GM21423 (cell line): ENCODE results near the gene MRPL53.
"Not testable (repeated sequence)": the region's sequence is repeated elsewhere in the genome, so short reads cannot be mapped to it uniquely, and the experiment has no call there.

Source experiments
- ATAC-seq: cut with Tn5 transposase; IDR thresholded peaks from one replicate; pipeline ENCODE4 v1.9.1; 2021; ENCODE audit warnings: mild to moderate bottlenecking, moderate library complexity; ENCODE audit not compliant: unreplicated experiment

Gene MRPL53

DNA sequence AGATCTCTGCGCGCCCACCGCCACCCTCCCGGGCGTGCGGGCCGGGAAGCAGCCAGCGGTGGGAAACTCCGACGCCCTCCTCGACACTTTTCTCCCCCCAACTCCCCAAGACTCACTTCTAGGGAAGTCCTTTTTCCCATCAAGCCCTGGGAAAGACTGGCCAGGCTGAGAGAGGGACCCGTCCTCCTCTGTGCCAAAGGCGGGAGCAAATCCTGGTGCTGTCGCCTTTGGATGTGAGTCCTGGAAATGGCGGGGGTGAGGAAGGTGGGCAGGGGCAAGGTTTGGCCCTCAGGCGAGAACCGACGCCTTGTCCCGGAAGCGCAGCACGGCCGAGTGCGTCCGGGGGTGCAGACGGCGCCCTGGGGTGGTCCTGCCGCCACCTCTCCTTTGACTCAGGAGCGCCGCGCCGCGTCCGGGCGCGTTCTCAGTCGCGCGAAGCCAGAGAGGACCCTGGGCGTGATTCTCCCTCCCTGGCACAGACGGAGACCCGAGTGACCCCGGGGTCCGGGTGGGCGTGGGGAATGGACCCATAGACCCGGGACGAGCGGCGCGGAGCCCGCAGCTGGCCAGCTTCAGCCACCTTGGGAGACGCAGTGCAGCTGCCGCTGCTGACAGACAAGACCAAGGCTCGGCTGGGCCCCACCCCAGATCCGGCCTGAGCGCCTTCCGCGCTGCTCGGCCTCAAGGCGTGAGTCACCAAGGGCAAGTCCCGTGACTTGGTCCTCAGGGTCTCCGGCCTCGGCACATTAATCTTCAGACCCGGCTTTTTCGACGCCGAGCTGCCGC, 30.4 kb upstream of the MRPL53 start:
- ATAC-seq, result peak; percentile 38

DNA sequence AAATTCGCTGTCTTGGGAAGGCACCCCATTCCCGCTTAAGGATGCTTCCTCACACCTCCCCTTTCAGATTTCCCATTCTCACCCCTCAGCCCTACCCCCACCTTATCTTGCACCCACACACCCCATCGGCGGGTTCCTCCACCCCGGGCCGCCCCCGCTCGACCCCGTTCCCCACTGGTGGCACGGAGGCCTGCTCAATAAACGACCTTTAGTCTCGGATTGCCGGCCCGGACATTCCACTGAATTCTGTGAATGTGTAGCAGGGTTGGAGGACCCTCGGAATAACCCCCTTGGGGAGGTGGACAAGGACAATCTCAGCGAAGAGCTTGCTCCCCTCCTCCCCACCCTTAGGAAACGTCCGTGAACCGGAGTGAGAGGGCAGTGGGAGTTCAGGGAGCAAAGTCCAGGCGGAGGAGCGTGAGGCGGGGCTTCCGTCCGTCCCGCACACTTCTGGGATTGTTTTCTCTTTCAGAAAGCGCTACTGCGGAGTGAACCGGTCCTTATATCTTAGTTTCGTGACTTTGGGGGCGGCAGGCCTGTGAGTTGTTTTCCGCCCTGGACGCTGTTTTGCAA, 29.8 kb upstream of the MRPL53 start:
- ATAC-seq, result no peak

DNA sequence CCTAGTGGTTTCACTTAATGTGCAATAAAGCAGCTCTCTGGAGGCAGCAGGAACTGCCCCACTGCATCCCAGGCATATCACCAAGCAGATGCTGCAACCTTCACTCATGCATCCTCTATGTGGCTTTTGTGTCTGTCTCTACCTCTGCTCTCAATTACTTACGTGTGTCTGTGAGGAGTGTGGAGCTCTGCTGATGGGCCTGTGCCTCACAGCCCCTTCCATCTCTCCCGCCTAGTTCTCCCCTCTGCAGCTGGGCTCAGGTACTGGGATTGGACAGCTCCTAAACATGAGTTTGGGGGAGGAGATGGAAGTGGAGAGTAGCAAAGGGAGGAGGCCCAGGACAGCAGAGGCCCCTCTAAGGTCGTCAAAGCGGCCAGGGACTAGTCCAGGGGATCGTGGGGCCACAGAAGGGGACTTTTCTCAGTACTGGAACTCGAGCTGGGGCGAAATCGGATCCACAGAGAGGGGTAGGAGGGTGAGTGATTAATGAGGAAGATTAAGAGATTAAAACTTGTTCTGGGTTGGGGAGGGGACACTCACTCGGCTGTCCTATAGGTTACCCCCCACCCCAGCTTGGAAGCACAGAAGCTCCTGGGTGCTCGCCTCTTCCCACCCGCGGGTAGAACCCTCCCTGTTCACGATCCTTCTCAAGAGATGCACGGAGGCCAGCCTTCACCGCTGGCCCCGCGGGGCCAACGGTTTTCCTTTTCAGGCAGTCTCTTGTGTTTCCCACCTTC, 29.0 kb upstream of the MRPL53 start:
- ATAC-seq, result no peak

DNA sequence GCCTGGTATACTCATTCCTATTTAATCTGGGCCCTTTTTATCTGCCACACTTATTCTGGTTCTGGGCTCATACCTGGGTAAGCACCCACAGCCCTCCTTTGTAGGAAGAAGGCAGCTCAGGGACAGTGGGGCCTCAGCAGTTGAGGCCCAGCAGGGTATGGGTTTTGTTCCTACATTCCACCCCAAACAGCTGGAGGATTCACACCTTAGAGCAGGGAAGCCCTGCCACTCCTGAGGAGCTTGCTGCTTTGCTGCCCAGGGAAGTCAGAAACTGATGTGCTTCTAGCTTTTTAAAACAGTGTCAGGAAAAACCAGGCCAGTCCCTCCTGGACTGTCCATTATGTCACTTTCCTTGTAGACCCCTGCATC, 28.1 kb upstream of the MRPL53 start:
- no peak for ATAC-seq

DNA sequence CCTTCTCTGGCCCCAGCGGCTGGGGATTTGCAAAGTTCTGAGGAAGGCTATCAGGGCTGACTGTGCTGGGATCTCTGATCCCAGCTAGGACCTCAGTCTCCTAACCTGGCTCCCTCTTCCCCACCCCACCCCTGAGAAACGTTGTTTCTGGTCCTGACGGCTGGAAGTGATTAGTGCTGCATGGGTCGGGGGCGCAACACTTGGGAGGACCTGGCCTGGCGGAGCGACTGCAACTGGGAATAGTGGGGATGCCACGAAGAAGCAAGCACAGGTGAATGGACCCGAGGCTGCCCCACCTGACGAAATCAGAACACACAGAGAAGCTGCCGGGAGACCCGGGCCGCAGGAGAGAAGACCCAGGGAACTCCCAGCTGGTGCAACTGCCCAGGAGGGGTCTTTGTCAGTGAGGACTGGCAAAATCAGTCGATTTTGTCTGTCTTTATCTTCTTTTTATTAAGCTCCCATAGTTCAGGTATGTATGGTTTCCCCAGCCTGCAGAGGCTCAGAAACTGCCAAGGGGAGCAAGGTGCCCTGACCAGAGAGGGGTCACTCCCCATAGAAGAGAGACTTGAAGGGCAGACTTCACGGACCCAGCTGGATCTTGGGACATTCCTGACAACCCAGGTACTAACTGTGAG, 27.6 kb upstream of the MRPL53 start:
- no peak for ATAC-seq

DNA sequence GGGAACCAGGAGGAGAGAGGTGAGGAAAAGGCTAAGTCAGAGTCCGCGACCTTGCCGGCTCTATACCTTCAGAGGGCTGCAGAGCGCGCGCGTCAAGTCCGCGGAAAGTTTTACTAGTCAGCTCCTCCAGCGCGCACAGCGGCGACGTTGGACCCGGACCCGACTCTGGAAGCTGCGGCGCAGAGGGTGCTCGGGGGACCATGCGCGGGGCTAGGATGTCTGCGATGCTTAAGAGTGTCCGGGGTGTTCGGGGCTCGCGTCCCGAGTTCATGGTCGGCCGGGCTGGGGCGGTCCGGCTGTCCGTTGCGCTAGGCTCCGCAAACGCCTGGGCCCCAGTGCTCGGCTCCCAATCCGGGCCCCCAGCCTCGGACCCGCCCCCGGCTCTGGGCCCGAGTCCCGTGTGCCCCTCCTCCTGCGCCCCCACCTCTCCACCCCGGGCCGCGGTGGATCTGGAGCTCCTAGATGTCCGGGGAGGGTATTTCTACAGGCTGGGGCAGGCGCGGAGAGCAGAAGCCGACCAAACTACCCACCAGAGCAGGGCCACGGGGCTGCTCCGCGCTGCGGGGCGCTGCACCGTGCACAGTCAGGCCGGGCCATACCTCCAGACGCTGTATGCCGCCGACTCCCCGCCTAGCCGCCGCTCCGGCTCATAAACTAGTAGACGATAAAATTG, 26.9 kb upstream of the MRPL53 start, which contains the start of gene LBX2:
LBX2 (minus strand) TSS at position 337 of the 673 bp plus-strand sequence; CDS start at position 271, 66 bp downstream.
- ATAC-seq, result no peak

DNA sequence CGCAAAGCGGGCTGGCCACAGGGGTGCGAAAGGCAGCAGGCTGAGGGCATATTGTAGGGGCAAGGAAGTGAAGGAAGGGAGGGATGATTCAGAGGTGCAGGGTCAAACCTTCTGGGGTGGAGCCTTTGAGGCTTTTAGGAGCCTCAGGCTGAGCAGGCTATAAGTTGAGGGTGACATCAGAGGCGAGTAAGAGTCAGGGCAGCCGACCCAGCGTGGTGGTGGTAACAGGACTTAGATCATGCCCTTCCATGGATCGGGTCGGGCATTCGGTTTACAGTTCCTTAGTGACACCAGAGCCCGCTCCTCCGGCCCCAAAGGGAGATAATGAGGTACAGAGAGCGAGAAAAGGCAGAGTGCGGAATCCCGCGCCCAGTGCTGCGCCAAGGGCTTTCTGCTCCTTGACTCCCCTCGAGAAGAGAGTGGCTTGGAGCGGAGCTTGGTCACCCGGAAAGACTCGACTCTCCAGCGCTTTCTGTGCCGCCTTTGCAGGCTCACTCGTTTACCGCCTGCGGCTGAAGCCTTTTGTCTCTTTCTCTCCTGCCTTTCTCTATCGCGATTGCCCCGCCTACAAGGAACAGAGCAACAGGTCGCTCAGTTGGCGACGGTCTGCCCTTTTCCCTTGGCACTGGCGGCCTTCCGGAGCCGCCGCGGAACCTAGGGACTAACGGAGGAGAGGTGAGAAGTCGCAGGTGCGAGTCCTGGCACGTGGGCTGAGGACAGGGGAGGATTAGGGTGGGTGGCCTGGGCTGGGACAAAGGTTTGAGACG, 26.2 kb upstream of the MRPL53 start:
- no peak for ATAC-seq

DNA sequence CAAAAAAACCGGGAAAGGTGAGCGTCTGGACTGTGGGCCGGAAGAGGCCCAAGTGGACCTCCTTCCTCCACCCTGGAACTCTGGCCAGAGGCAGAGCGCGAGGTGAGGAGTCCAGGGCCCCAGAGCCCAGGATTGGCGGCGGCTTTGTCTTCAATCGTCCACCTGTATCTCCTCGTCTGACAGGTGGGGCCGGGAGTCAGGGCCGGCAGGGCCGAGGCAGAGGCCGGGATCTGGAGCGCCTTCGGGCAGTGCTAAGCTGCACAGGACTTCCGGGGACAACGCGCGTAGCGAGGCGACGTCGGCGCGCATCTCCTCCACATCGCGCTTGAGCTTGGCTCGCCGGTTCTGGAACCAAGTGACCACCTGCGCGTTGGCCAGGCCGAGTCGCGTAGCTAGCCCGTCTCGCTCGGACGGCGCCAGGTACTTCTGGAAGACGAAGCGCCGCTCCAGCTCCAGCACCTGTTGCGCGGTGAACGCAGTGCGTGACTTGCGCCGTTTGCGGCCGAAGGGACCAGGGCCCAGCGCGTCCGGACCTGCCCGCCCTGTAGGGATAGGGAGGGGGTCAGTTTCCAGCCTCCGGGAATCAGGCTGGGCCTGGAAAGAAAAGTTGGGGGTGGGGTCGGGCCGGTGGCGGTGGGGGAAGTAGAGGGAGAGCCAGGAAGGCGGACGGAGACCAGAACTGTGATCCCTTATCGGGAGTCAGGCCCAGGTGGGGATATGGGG, 25.5 kb upstream of the MRPL53 start:
- no peak for ATAC-seq

DNA sequence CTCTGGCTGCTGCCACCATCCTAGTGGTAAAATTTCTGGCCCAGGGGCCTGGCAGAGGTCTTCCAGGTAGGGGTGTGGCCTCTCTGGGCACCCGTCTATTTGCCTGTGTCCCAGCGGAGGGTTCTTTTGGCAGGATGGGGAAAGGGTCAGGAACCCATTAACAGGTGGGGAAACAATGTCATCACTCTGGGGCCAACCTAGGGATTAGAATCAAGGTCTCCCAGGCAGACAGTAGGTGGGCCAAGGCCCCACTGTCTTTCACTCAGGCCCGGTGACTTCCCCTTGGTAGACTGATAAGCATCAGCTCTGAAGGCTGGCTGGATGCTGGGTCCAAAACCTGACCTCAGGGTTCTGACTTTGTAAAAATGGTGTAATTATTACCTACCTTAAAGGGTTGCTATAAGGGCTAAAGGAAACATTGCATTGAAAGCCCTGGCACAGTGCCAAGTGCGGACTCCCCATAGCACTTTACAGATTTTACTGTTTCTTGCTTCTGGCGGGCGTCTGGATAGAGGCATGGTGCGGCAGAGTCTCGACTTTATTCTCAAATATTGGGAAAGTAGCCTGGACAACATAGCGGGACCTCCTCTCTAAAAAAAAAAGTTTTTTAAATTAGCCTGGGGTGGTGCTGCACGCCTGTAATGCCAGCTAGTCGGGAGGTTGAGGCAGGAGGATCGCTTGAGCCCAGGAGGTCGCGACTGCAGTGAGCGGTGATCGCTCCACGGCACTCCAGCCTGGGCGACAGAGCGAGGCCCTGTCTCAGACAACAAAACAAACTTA, 24.7 kb upstream of the MRPL53 start:
- no peak for ATAC-seq

DNA sequence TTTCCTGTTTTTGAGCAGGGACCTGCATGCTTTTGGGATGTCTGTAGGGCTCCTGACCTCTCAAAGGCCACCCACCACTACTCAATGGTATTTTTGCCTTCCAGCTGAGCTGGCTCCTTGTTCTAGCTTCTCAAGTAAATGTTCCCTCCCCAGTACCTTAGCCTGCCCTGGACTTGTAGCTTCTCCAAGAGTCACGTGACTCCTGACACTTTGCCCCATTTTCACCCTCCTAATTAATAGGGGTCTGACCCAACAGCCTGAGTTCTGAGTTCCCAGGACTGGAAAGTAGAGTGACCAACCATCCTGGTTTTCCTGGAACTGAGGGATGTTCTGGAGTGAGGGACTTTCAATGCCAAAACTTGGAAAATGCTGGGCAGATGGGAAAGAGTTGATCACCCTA, 23.0 kb upstream of the MRPL53 start:
- no peak for ATAC-seq

DNA sequence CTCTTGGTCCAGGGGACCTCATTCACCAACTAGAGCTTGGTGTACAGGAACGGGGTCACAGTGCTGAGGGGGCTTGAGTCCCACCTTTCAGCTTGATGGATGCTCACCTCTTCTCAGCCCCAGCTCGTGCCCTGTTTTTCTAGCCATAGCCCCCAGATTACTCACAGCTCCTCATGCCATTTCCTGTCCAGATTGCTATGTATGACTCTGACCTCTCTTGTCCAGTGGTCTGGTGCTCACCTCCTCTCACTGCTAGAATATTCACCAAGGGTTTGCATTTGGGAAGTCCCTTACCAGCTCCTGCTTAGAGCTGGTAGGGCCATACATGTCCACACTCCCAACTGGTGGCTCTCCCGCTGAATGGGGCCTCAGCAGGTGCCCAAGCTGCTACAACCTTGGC, 21.1 kb upstream of the MRPL53 start:
- ATAC-seq, result no peak

DNA sequence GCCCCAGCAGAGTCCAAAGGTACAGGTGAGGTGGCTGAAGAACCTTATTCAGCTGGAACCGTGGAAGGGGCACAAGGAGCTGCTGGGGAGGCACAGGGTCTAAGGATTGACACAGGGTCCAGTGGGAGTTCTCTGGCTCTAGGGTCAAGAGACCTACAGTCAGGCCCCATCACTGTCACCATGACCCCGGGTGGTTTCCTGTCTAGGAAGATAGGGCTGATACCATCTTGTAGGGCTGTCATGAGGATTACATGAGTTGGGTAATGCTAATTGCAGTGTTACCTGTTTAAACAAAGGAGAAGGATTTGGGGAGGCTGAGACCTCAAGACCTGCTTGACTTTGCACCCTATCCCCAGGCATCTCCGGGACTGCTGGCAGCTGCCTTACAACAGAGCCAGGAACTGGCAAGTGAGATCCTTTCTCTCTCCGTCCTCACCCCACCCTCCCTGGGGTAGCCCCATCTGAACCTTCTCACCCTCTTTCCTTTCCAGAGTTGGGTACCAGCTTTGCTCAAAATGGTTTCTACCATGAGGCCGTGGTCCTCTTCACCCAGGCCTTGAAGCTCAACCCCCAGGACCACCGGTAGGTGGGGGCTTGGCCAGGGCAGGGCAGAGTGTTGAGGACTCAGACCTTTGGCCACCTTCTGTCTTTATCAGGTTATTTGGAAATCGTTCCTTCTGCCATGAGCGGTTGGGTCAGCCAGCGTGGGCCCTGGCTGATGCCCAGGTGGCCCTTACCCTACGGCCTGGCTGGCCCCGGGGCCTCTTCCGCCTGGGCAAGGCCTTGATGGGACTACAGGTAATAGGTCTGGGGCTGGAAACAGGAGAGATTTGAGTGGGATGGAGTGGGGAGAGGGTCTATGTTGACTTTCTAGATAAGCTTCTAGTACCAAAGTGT, 19.4 kb upstream of the MRPL53 start:
- no peak for ATAC-seq

DNA sequence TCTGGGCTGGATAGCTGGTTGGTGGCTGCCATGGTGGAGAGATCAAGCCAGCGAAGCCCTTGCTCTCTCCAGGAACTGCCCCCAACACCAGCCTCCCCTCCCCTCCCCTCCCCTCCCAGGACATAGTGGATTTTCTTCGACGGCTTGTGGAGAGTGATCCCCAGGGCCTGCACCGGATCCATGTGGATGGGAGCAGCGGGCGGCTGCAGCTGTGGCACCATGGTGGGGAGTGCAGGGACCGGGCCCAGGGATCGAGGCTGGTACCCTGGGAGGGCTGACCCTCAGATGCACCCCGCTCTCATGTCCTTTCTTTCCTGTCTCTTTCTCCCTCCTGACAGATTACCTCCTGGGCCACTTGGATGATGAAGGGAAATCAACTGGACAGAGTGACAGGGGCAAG, 17.4 kb upstream of the MRPL53 start:
- no peak for ATAC-seq

DNA sequence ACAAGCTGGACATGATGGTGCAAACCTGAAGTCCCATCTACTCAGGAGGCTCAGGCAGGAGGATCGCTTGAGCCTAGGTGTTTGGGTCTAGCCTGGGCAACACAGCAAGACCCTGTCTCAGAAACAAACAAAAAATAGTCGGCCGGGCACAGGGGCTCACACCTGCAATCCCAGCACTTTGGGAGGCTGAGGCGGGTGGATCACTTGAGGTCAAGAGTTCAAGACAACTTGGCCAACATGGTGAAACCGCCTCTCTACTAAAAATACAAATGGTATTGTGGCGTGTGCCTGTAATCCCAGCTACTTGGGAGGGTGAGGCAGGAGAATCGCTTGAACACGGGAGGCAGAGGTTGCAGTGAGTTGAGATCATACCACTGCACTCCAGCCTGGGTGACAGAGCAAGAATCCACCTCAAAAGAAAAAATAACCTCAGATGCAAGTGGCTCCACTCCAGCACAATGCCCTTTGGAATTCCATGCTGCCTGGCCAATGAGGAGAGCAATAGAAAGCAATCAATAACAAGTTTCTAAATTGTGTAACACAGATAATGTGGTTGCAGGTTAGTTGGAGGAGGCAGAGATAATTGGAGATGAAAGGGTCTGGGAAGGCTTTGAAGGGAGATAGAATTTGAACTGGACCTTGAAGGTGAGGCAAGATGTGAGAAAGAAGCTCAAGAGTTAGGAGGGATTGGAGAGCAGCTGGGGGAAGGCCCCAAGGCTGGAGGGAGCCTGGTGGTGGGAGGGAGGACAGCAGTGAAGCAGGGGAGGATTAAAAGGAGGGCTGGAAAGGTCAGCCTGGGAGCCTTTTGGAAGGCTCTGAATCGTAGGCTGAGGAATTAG, 16.4 kb upstream of the MRPL53 start:
- ATAC-seq, result no peak

DNA sequence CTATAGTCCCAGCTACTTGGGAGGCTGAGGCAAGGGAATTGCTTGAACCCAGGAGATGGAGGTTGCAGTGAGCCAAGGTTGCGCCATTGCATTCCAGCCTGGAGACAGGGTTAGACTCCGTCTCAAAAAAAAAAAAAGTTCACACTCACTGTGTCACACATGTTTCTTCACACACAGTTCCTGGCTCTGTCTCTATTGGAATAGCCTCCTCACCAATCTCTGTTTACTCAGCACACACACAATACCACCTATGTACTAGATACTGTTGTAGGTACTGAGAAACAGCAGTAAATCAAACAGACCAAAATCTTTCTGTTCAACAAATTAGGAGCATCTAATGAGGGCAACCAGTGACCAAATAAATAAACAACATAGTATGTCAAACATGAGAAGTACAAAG, 13.7 kb upstream of the MRPL53 start:
- ATAC-seq, result no peak

DNA sequence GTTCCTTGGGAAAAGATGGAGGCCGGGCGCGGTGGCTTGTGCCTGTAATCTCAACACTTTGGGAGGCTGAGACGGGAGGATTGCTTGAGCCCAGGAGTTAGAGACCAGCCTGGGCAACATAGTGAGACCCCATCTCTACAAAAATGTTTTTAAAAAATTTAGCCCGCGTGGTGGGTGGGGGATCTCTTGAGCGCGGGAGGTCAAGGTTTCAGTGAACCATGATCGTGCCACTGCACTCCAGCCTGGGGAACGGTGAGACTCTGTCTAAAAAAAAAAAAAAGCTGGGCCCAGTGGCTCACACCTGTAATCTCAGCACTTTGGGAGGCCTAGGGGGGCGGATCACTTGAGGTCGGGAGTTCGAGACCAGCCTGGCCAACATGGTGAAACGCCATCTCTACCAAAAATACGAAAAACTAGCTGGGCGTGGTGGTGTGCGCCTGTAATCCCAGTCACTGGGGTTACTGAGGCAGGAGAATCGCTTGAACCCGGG, 11.2 kb upstream of the MRPL53 start:
- ATAC-seq, result not testable (repeated sequence)
